NCI-H2196 (cell line): ENCODE data around the gene PALM.

Experiments used
- DNase-seq: peaks from one replicate; lab custom pipeline; 2025; ENCODE audit not compliant: unreplicated experiment; lab: John Stamatoyannopoulos, UW

Gene PALM

DNA sequence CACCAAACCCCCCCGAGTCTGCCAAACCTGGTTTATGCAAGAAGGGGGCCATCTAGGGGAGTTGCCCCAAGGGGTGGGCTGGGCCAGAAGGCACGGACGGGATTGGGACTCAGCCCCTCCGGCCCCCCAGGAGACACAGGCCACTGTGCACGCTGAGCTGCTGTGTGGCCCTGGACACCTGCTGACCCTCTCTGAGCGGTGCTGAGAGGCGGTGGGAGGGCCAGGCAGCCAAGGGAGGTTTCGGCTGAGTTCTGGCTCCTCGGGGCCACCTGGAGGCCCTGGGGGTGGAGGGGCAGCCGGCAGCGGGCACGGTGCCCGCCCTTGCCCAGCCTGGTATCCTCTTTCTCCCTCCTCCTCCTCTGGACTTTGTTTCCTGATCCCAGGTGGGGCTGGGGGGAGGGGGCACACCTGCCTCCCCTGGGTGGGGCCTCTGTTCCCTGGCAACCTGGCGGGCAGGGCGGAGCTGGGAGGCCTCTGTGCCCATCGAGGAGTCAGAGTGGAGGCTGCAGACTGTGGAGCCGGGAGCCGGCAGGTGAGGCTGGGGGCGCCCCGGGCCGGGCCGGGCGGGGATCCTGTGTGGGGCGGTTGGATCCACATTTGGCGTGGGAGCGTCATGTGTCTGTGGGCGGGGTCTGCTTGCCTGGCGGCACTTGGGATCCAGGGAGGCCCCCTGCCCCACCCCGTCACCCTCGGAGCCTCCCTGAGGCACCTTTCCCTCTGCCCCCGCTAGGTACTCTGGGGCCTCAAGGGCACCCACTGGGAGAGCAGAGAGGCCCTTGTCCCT is 42.1 kb downstream of the PALM start, which contains the start of gene MISP:
Gene MISP (plus strand): TSS at position 473 of the 784 bp plus-strand sequence. CDS start 5,835 bp downstream, outside the sequence.
- peak; percentile 93 for DNase-seq

GRCh38 chr19:751501-752341 is 43.0 kb downstream of the PALM start:
- DNase-seq: no peak

DNA sequence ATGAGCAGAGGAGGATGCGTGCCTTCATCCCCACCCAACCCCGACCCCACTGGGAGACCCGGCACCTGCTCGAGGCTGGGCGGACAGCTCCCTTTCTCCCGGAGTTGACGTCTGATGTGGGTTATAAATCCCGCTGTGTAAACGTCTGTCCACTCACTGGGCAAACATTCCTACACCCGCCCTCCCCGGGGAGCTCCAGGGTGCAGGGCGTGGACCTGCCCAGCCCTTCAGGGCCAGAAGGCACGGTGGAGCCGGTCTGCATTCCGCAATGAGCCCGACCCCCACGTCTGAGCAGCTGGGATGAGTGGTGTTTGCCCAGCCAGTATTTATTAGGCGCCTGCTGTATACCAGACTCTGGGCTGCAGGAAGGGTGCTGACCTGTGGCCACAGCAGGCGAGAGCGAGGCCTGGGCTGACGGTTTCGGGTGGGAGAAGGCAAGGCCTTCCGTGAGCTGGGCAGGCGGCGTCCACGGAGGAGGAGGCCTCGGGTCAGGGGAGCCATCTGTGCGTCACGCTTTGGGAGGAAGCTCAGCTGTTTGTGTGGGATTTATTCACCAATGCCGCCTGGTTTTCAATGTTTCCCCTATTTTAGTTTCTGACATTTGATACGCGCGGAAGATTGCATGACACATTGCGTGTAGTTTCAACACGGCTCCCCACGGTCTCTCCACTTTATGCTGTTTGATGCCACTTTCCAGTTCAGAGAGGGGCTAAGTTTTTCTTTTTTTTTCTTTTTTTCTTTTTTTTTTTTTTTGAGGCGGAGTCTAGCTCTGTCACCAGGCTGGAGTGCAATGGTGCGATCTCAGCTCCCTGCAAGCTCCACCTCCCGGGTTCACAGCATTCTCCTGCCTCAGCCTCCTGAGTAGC is 44.1 kb downstream of the PALM start:
- peak; percentile 49 for DNase-seq

GRCh38 chr19:754530-754929 is 45.8 kb downstream of the PALM start:
- DNase-seq: no peak

- DNase-seq: no peak
These were observed 46.3 kb downstream of the PALM start for GRCh38 chr19:755063-755462.

DNA sequence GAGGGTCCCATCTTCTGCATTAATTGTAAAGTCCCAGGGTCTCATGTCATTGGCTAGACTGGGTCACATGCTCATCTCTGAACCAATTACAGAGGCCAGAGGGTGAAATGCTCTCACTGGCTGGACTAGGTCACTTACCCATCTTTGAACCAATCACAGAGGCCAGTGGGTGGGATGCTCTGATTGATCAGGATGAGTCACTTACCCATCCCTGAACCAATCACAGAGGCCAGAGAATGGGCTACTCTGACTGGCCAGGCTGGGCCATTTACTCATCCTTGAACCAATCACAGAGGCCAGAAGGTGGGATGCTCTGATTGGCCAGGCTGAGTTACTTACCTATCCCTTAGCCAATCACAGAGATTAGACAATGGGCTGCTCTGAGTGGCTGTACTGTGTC is 47.5 kb downstream of the PALM start:
- DNase-seq: peak; percentile 16

GRCh38 chr19:756821-757688 is 48.3 kb downstream of the PALM start:
- DNase-seq: no peak

DNA sequence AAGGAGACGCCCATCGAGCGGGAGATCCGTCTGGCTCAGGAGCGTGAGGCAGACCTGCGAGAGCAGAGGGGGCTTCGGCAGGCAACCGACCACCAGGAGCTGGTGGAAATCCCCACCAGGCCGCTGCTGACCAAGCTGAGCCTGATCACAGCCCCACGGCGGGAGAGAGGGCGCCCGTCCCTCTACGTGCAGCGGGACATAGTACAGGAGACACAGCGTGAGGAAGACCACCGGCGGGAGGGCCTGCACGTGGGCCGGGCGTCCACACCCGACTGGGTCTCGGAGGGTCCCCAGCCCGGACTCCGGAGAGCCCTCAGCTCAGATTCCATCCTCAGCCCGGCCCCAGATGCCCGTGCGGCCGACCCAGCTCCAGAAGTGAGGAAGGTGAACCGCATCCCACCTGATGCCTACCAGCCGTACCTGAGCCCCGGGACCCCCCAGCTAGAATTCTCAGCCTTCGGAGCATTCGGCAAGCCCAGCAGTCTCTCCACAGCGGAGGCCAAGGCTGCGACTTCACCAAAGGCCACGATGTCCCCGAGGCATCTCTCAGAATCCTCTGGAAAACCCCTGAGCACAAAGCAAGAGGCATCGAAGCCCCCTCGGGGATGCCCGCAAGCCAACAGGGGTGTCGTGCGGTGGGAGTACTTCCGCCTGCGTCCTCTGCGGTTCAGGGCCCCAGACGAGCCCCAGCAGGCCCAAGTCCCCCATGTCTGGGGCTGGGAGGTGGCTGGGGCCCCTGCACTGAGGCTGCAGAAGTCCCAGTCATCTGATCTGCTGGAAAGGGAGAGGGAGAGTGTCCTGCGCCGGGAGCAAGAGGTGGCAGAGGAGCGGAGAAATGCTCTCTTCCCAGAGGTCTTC is 49.3 kb downstream of the PALM start:
- no peak for DNase-seq

DNA sequence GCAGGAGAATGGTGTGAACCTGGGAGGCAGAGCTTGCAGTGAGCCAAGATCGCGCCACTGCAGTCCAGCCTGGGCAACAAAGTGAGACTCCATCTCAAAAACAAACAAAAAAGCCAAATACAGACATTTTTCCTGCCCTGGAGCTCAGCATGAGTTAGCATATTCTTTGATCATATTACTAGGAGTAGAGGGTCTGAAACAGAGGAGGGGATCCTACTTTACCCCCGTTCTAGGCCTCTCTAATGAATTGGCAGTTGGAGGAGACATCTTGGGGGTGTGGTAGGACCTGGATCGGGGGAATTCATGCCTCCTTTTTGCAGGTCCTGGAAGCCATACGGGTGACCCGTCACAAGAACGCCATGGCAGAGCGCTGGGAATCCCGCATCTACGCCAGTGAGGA is 54.4 kb downstream of the PALM start:
- DNase-seq: no peak

- DNase-seq: no peak
These were observed 55.1 kb downstream of the PALM start for GRCh38 chr19:763869-764268.

DNA sequence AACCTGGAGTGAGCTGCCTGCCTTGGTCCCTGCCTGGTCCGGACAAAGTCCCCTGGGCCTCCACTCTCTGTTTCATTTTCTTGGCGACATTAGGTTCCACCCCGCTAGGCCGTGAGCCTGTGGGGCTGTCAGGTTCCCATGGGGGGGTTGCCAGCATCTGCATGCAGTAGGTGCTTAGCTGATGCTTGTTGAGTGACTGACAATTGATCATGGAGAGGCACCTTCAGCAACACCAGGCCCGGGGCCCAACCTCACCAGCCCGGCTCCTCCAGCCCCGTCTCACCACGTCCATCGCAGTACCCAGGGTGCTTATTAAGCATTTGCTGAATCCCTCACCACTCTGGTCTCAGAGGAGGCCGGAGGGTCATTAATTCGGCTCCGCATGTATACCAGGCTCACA is 55.6 kb downstream of the PALM start:
- DNase-seq: no peak

- no peak for DNase-seq
These were observed 56.5 kb downstream of the PALM start for GRCh38 chr19:765179-765738.

DNA sequence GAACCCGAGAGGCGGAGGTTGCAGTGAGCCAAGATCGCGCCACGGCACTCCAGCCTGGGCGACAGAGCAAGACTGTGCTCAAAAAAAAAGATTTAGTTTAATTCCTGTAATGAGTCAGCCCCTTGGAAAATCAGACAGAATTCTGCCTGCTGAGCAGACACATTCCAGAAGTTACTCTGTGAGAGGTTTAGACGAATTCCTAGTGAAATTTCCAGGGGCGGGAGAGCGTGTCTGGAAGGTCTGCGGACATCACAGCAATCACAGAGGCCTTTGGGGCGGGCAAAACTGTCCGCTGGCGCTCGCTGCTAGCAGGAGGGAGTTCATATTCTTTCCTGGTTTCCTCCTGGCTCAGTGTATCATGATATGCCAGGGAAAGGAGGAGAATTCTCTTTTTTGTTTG is 59.7 kb downstream of the PALM start:
- no peak for DNase-seq

DNA sequence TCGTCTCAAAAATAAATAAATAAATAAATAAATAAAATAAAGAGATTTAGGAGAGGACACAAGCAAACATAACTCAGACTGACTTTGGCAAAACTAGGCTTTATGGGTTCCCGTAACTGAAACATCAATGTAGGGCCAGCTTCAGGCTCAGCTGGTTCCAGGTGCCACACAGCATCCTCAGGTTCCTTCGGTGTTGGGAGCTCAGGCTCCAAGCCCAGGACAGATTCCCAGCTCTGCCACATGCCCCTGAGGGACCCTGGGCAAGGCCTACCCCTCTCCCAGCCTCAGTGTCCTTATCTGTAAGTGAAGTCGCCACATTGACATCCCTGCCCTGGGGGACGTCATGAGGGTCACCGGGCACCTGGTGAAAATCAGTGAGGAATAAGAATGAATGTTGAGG is 60.9 kb downstream of the PALM start:
- no peak for DNase-seq

- peak; percentile 14 for DNase-seq
These were observed 62.6 kb downstream of the PALM start for GRCh38 chr19:771332-771785.

- DNase-seq: no peak
These were observed 63.3 kb downstream of the PALM start for GRCh38 chr19:772063-772462.

- peak; percentile 21 for DNase-seq
These were observed 64.1 kb downstream of the PALM start for GRCh38 chr19:772730-773436.

DNA sequence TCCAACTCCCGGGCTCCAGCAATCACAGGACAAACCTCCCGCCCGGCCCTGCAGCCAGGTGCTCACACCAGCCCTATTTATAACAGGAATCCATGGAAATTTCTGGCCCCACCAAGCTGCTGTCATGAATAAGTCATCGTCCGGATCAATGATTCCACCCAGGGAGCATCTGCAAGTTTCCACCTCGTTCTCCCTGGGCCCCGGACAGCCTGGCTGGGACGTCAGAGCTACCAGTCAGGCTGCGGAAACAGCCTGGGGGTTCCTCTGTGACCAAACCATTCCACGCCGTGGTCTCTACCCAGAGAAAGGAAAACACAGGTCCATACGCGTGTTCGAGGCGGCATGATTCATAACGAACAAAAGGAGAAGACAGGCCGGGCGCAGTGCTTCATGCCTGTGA is 67.8 kb downstream of the PALM start:
- DNase-seq: no peak
